Upper lobe of right lung (tissue), 1 donor: Measurements from ENCODE around the gene GADD45GIP1. TPM values are rescaled to one million over a fixed set of nuclear protein-coding genes. Genes with fewer than 3 reads are reported as not detected.
"Not testable (repeated sequence)": the region's sequence is repeated elsewhere in the genome, so short reads cannot be mapped to it uniquely, and the experiment has no call there.

Experiments used
- ATAC-seq: fragments of 200-7000 bp; cut with Tn5 transposase; one replicate; pipeline ENCODE4 v1.9.1; 2020; ENCODE audit warnings: mild to moderate bottlenecking, moderate library complexity
- DNase-seq: peaks from one replicate; pipeline ENCODE4 v3.0.0-alpha.2; 2020
- H3K27ac ChIP-seq: fragments of 200-600 bp; one replicate; pipeline ENCODE4 v1.8.0; 2022
- H3K27me3 ChIP-seq: fragments of 200-600 bp; one replicate; pipeline ENCODE4 v1.8.0; 2022; ENCODE audit warnings: mild to moderate bottlenecking
- H3K36me3 ChIP-seq: fragments of 200-600 bp; one replicate; pipeline ENCODE4 v1.8.0; 2022
- H3K4me1 ChIP-seq: fragments of 200-600 bp; one replicate; pipeline ENCODE4 v1.8.0; 2022
- H3K4me3 ChIP-seq: fragments of 200-600 bp; one replicate; pipeline ENCODE4 v1.8.0; 2022; ENCODE audit warnings: mild to moderate bottlenecking
- H3K9me3 ChIP-seq: fragments of 200-600 bp; one replicate; pipeline ENCODE4 v1.8.0; 2022
- intact Hi-C: fragments of 100-400 bp; cut with DNase I; formaldehyde crosslinking; loops from one replicate; pipeline ENCODE4 v1.11.0; 2022
- total RNA-seq: library from RNA; stranded (reverse); fragmentation: NEBNext Ultra II Directional; extraction: Animal tissue kit (Norgen Biotek cat#: 25700); gene quantifications from one replicate; pipeline ENCODE4 v1.2.1, GENCODE V29; 2021
- TF ChIP-seq, protein P1 (sequence below): fragments of 200-600 bp; IDR thresholded peaks from one replicate; pipeline ENCODE4 v1.8.0; 2022; ENCODE audit warnings: antibody characterized with exemption
- donor health status: DM: no; HTN: yes; CAD: no; lungs with severe emphysema.

GADD45GIP1 gene
- total RNA-seq, 1 donor from 2014 or later: 16.4 TPM

DNA sequence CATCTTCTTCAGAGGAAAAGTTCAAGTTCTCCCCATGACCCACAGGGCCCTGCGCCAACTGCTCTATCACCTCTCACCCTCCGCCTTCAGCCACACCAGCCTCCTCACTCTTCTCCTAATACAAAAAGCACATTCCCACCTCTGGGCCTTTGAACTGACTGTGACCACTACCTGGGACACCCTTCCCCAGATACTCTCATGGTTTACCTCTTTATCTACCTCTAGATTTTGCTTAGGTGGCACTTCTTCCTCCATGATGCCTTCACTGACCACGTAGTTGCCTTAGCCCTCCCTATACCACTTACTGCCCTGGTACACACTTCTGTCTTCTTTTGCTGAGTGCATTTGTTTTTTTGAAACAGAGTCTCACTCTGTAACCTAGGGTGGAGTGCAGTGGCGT, 34.1 kb downstream of the GADD45GIP1 start:
- Histone ChIP-seq H3K9me3 (no peaks in the 10 kb centered on the region), H3K27ac (no peak overlapping the region), H3K36me3 (peaks cover 57% of the 10 kb centered on the region), H3K4me3 (no peak overlapping the region), H3K27me3 (no peaks in the 10 kb centered on the region), H3K4me1 (peaks cover 5% of the 10 kb centered on the region)
- intact Hi-C loops: no loop called here
- DNase-seq: no peak
- TF ChIP-seq, protein P1, sequence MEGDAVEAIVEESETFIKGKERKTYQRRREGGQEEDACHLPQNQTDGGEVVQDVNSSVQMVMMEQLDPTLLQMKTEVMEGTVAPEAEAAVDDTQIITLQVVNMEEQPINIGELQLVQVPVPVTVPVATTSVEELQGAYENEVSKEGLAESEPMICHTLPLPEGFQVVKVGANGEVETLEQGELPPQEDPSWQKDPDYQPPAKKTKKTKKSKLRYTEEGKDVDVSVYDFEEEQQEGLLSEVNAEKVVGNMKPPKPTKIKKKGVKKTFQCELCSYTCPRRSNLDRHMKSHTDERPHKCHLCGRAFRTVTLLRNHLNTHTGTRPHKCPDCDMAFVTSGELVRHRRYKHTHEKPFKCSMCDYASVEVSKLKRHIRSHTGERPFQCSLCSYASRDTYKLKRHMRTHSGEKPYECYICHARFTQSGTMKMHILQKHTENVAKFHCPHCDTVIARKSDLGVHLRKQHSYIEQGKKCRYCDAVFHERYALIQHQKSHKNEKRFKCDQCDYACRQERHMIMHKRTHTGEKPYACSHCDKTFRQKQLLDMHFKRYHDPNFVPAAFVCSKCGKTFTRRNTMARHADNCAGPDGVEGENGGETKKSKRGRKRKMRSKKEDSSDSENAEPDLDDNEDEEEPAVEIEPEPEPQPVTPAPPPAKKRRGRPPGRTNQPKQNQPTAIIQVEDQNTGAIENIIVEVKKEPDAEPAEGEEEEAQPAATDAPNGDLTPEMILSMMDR: no peak
- ATAC-seq: no peak

DNA sequence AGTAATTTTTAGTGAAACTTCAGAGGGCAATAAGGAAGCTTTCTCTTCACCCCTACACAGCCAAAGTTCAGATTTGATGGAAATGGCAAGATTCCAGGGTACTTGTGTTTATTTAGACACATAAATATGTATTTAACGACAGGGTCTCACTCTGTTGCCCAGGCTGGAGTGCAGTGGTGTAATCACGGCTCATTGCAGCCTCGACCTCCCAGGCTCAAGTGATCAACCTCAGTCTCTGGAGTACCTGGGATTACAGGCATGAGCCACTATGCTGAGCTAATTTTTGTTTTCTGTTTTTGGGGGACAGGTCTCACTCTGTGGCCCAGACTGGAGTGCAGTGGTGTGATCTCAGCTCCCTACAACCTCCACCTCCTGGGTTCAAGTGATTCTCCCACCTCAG, 36.0 kb downstream of the GADD45GIP1 start:
- H3K4me1 ChIP-seq: peaks cover 5% of the 10 kb centered on the region

DNA sequence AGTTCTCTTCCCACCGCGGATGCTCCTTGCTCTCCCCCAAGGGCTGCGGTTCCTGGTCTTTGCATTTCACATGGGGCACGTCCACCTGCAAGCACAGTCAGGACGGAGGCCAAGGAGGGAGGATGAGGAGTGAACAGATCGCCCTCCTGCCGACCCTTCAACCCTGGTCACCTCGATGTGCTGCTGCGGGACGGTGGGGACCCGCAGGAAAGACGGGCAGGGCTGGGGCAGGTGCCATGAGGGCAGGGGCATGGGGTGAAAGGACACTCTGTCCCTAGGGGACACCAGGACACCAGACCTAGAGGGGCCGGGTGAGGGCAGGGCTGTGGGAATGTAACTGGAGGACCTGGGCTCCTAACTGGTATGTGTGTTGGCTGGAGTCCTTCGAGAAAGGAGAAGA, 38.8 kb downstream of the GADD45GIP1 start:
- DNase-seq (no peak), ATAC-seq (no peak)
- TF ChIP-seq, protein P1: no peak
- Histone ChIP-seq H3K9me3 (no peaks in the 10 kb centered on the region), H3K4me3 (no peak overlapping the region), H3K27ac (no peak overlapping the region), H3K4me1 (peaks cover 15% of the 10 kb centered on the region), H3K36me3 (peaks cover 12% of the 10 kb centered on the region), H3K27me3 (no peaks in the 10 kb centered on the region)
- intact Hi-C loops: no loop called here

More for the DNA sequence above, 36.0 kb downstream of the GADD45GIP1 start:
- Histone ChIP-seq H3K27ac (no peak overlapping the region), H3K36me3 (peaks cover 40% of the 10 kb centered on the region), H3K27me3 (no peaks in the 10 kb centered on the region), H3K4me3 (no peak overlapping the region), H3K9me3 (no peaks in the 10 kb centered on the region)
- TF ChIP-seq, protein P1: no peak
- intact Hi-C loops: no loop called here
- ATAC-seq: no peak
- no peak for DNase-seq

DNA sequence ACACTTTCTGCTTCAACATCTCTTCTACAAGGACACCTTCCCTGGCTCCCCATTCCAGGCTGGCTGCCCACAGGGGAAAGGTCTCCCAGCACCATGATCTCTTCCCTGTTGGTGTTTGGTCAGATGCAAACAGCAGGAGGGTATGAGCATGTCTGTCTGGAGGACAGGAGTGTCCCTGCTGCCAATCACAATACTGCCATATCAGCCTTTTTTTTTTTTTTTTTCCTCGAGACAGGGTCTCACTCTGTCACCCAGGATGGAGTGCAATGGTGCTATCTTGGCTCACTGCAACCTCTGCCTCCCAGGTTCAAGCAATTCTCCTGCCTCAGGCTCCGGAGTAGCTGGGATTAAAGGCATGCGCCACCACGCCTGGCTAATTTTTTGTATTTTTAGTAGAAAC, 41.2 kb downstream of the GADD45GIP1 start:
- H3K27ac ChIP-seq, H3K4me3 ChIP-seq, H3K9me3 ChIP-seq, H3K36me3 ChIP-seq, ATAC-seq, H3K27me3 ChIP-seq, DNase-seq, intact Hi-C loops: not testable (repeated sequence)
- H3K4me1 ChIP-seq: peaks cover 24% of the 10 kb centered on the region

DNA sequence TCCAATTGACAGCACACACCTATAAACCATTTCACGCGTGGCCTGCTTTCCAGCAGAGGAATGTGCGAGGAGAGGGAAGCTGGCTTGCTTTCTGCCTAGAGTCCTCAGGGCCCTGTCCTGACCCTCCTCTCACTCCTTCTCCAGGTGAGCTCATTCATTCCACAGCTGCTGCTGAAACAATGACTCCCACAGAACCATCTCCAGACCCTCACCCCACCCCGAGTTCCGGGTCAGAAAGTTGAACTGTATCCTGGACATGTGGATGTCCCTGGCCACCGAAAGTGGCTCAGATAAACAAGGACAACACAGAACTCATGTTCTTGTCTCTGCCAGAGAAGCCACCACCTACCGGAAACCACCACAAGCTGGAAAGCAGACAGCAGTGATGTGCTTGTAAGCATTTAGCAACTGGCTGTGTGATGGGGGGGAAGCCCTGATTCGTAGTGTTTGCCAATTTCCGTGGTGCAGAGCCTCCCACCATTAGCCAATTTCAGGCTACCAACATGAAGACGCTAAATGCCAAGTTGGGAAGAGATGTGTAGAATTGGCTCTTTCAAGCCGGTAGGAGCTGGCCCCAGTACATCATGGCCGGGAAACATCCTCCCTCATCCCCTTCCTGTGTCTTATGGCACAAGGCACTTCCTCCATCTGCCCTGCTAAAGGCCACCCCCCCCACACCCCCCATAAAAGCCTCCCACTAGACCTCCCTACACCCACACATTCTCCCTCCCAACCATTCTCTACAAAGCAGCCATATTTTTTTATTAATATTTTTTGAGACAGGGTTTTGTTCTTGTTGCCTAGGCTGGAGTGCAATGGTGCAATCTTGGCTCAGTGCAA, 43.0 kb downstream of the GADD45GIP1 start:
- Histone ChIP-seq H3K4me1 (peaks cover 24% of the 10 kb centered on the region), H3K27me3 (no peaks in the 10 kb centered on the region), H3K9me3 (no peaks in the 10 kb centered on the region), H3K27ac (peak overlapping the region; percentile 60), H3K36me3 (no peaks in the 10 kb centered on the region), H3K4me3 (no peak overlapping the region)
- intact Hi-C loops: no loop called here
- ATAC-seq: peak; percentile 36
- no peak for DNase-seq
- TF ChIP-seq, protein P1: no peak

DNA sequence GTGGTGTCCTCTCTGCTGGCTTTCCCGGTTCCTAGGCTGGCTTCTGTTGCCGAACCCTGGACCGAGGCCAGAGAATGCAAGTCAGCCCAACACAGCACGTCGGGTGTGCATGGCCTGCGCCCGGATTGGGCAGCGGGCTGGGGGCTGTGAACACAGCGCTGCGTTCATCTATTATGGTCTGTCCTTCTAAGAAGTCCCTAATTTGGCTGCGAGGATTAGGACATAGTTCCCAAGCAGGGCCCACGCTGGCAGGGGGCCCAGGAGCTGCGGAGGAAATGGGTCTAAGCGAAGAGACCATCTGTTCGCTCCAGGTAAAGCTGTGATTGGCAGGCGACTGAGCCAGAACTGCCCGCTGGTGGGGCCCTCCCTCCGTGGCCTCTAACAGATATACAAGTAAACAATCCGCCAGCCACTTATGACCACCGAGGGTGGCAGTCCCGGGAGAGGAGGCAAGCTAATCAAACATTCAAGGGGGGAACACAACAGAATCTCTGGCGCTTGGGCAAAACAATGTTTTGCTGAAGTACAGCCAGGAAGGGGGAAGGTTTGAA, 43.9 kb downstream of the GADD45GIP1 start:
- H3K9me3 ChIP-seq: no peaks in the 10 kb centered on the region
- TF ChIP-seq, protein P1: no peak
- H3K27me3 ChIP-seq: no peaks in the 10 kb centered on the region
- intact Hi-C loops: no loop called here
- peak overlapping the region; percentile 60 for H3K27ac ChIP-seq
- H3K36me3 ChIP-seq: no peaks in the 10 kb centered on the region
- DNase-seq (peak; percentile 76), ATAC-seq (peak; percentile 78)
- peak overlapping the region; percentile 21 for H3K4me3 ChIP-seq
- peaks cover 20% of the 10 kb centered on the region for H3K4me1 ChIP-seq
